NT2/D1 (cell line): ENCODE data around the gene REN.

ENCODE experiments used
- DNase-seq: peaks from one replicate; pipeline ENCODE4 v3.0.0-alpha.2; 2011; ENCODE audit warnings: low read depth, low spot score
- H3K27me3 ChIP-seq: 2 replicates; pipeline ENCODE4 v1.6.0; 2011; ENCODE audit warnings: mild to moderate bottlenecking; ENCODE audit not compliant: insufficient read length, insufficient read depth
- H3K36me3 ChIP-seq: 2 replicates; pipeline ENCODE4 v1.6.1; 2011; ENCODE audit warnings: mild to moderate bottlenecking, low read length, mixed read lengths; ENCODE audit not compliant: insufficient read depth, insufficient read length
- H3K4me1 ChIP-seq: 2 replicates; pipeline ENCODE4 v1.5.1; 2011; ENCODE audit not compliant: insufficient read depth, insufficient read length
- H3K4me3 ChIP-seq: 2 replicates; pipeline ENCODE4 v1.5.1; 2011; ENCODE audit warnings: low read depth; ENCODE audit not compliant: insufficient read length
- H3K9ac ChIP-seq: 2 replicates; pipeline ENCODE4 v1.6.0; 2011; ENCODE audit warnings: low read depth; ENCODE audit not compliant: insufficient read length
- H3K9me3 ChIP-seq: 2 replicates; pipeline ENCODE4 v1.5.1; 2011; ENCODE audit warnings: mild to moderate bottlenecking, low read length; ENCODE audit not compliant: insufficient read depth
- SUZ12 ChIP-seq: IDR thresholded peaks from 2 replicates; pipeline ENCODE4 v1.6.1; 2011; ENCODE audit not compliant: insufficient read length, insufficient read depth; ENCODE audit errors: extremely low read depth
- YY1 ChIP-seq: IDR thresholded peaks from 2 replicates; pipeline ENCODE4 v1.6.1; 2011; ENCODE audit not compliant: insufficient read length, insufficient read depth
- ZNF274 ChIP-seq: IDR thresholded peaks from 2 replicates; pipeline ENCODE4 v1.6.1; 2011; ENCODE audit warnings: mild to moderate bottlenecking, low read depth, low read length

REN gene

GRCh38 chr1:204108312-204109141 lies 57.6 kb downstream of the REN start:
- H3K4me3 ChIP-seq: no peak overlapping the region
- peak; percentile 94 for DNase-seq

GRCh38 chr1:204107892-204108291 lies 58.2 kb downstream of the REN start:
- Histone ChIP-seq H3K4me1 (peaks cover 39% of the 10 kb centered on the region), H3K27me3 (peaks cover 4% of the 10 kb centered on the region), H3K36me3 (peaks cover 5% of the 10 kb centered on the region), H3K4me3 (no peak overlapping the region), H3K9me3 (no peaks in the 10 kb centered on the region), H3K9ac (peak overlapping the region; percentile 47)
- no peak for DNase-seq
- TF ChIP-seq ZNF274 (no peak), YY1 (no peak), SUZ12 (no peak)

More at GRCh38 chr1:204108312-204109141, 57.6 kb downstream of the REN start:
- Histone ChIP-seq H3K27me3 (peaks cover 4% of the 10 kb centered on the region), H3K36me3 (peaks cover 9% of the 10 kb centered on the region), H3K9ac (peak overlapping the region; percentile 47), H3K9me3 (no peaks in the 10 kb centered on the region), H3K4me1 (peaks cover 40% of the 10 kb centered on the region)
- no peak for TF ChIP-seq YY1
- no peak for TF ChIP-seq SUZ12
- TF ChIP-seq ZNF274: no peak

DNA sequence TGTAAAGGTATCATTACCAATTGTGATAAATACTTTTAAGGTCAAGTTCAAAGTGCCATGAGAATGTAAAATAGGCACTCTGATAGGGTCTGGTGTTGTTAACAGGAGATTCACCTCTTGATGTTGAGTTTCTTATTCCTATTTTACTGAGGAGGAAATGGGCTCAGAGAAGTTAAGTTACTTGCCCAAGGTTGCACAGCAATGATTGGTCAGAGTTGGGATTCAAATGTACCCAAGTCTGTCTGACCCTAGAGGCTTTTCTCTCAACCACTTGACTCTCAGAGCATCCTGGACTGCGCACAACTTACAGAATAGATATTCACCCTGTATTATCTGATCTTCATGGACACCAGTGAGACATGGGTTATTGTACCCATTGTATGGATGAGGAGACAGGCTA lies 59.3 kb downstream of the REN start:
- Histone ChIP-seq H3K36me3 (peaks cover 3% of the 10 kb centered on the region), H3K4me3 (no peak overlapping the region), H3K27me3 (peaks cover 4% of the 10 kb centered on the region), H3K9me3 (no peaks in the 10 kb centered on the region), H3K9ac (no peak overlapping the region), H3K4me1 (peaks cover 42% of the 10 kb centered on the region)
- DNase-seq: no peak
- TF ChIP-seq SUZ12 (no peak), ZNF274 (no peak), YY1 (no peak)

- TF ChIP-seq SUZ12: no peak
- peaks cover 46% of the 10 kb centered on the region for H3K4me1 ChIP-seq
- DNase-seq: no peak
- no peak overlapping the region for H3K4me3 ChIP-seq
- no peaks in the 10 kb centered on the region for H3K9me3 ChIP-seq
- no peak overlapping the region for H3K9ac ChIP-seq
- peaks cover 3% of the 10 kb centered on the region for H3K36me3 ChIP-seq
- H3K27me3 ChIP-seq: peaks cover 4% of the 10 kb centered on the region
These were observed 61.0 kb downstream of the REN start for GRCh38 chr1:204105131-204105515.
